ENCODE data around the gene SPSB4.

SPSB4 gene

GRCh38 chr3:141122455-141123030 lies 71.4 kb downstream of the SPSB4 start:
- no peak for DNase-seq

- no peak for DNase-seq
Observed at GRCh38 chr3:141123677-141124410, 72.7 kb downstream of the SPSB4 start.

- DNase-seq: no peak
Observed at GRCh38 chr3:141124715-141125114, 73.6 kb downstream of the SPSB4 start.

DNA sequence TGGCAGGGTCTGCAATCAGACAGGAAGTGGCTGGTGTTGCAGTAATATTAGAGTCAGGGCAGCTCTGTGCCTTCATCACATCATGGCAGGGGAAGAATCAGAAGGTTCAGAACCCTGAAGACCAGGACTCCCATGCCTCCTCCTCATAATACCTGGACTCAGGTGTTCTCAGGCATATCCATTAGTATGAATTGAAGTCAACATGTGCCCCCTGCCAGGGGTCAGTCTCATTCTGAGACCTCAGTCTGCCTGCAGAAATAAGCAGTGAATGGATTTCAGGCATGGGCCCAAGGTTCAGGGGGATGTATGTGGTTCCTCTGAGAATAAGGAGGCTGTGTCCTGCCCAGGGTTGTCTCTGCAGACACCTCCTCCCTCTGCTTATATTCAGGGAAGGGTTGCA lies 74.2 kb downstream of the SPSB4 start:
- no peak for DNase-seq

DNA sequence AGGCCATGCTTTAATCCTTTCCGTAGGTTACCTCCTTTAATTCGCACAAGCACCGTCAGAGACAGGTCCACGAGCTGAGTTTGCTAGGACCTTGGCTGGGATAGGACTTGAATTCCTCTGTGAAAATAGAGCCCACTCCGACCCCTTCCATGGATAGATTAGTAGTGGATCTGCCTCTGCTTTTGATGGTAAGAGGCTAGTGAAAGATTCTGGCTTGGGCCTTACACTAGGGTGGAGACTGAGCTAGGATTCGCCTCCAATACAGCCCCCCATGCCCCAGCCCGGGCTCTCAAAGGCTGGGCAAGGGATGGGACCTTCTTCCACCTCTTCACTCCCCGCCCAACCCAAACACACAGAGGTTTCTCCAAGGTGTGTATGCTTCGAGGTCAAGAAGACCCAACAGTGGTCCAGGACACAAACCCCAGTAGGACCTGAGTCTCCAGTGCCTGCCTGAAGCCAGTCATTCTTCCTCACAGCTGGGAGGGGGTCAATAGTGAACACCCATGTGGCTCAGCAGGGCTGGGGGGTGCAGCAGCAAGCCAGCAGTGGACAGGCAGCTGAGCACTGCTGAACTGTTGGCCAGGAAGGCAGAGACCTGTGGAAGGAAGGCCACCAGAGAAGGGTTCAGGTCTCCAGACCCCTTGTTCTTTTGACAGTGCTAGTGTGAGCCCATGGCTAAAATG lies 75.7 kb downstream of the SPSB4 start:
- DNase-seq: no peak

DNA sequence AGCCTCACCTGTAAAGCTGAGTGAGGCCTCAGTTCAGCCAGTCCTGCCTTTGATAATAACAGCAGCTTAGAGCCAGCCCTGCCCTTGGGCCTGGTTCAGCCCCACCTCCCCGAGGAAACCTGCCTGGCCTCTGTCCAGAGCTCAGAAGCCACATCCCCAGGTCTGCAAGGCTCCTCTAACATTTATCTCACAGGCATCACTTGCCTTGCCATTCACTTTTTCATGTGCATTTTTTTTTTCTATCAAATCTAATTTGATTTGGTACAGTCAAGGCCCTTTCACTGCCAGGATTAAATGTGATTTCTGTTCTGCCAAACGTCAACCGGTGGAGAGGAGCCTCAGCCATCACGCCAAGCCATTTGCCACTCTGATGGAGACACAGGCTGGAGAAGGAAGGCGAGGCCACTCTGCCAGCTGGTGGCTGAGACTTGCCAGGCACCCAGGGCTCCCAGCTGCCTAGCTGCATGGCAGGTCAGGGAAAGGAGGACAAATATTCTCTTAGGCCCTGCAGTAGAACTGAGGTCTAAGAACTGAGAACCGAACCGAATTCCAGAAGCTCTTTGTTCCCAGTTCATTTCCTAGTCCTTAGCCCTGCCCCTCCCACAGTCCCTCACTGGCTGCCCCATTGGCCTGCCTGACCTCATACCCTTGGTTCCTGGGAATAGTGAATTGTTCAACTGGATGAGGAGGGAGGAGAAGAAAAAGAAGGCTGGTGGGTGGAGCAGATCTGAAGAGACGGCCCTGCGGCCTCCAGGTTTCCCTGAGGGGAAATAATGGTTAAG lies 76.4 kb downstream of the SPSB4 start:
- no peak for DNase-seq

GRCh38 chr3:141128126-141128777 lies 77.1 kb downstream of the SPSB4 start:
- no peak for DNase-seq

DNA sequence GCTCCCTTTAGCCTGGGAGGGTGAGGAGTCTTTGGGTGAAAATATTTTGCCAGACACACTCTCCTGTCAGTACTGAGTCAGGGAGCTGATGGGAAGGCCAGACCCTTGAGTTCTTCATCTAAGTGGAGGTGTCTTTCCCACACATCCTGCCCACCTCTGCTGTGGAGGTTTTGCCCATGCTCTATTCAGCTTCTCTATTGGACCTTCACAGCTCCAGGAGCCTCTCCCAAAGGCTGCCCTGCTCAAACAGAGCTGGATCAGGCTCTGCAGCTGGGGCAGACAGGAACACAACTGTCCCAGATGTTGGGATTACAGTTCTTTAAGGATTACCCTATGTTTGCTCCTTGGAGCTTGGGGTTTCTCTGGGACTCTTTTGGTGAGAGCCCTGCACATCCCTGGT lies 77.9 kb downstream of the SPSB4 start:
- DNase-seq: no peak

- no peak for DNase-seq
Observed at GRCh38 chr3:141129541-141130011, 78.4 kb downstream of the SPSB4 start.

- no peak for DNase-seq
Observed at GRCh38 chr3:141143517-141143916, 92.4 kb downstream of the SPSB4 start.

DNA sequence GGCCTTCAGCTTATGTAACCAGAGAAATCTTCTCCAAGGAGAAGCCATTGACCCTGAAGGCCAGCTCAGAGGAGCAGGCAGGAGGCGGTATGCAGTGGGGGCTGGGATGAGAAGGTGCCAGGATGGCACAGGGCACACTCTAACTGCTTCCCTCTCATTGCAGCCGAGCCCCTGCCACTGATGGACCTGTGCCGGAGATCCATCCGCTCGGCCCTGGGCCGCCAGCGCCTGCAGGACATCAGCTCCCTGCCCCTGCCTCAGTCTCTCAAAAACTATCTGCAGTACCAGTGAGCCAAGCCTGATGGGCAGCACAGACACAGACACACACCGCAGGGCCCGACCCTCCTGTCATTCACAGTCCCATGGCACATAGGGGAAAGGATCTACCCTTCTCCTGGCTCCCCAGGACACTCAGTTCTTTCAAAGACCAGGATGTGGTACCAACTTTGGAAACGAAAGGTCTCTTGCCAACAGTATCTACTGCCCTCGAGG lies 95.9 kb downstream of the SPSB4 start:
- DNase-seq: no peak

GRCh38 chr3:141147657-141148056 lies 96.5 kb downstream of the SPSB4 start:
- no peak for DNase-seq

DNA sequence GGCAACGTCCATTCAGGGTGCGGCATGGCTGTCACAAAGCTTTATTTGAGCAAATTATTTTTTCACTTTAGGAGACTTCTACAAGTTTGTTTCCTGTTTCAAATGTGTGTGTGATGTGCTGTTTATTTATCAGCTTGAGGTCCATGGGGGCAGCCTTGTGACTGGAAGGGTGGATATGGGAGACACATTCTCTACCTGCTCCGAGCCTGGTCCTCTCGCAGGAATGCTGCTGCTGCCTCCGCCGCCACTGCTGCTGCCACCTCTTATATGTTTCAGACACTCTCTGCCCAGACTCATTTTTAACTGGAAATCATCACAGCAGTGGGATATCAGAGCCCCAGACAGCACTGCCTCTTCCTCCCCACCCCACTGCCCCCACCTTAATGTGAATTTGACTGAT lies 97.0 kb downstream of the SPSB4 start:
- DNase-seq: no peak

- no peak for DNase-seq
Observed at GRCh38 chr3:141148770-141149169, 97.6 kb downstream of the SPSB4 start.

GRCh38 chr3:141150081-141150830 lies 99.1 kb downstream of the SPSB4 start:
- DNase-seq: no peak

DNA sequence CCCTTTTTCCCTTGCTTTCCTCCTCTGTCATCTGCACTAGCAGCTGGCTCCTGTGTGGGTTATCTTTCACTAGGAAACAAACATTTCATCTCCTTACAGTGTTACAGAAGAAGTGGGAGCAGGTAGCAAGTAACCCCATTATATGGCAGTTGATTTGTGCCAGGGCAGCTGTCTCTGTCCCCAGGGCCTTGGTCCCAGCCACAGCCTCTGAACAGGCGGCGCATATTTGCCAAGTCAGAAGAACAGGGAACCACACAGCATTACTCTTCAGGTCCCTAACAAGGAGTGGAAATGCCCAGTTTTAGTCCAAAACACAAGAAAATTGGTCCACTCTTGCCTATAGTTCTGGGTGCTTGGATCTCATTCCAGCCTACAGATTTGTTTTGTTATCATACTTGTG lies 99.8 kb downstream of the SPSB4 start:
- no peak for DNase-seq

GRCh38 chr3:141151439-141151838 lies 100.3 kb downstream of the SPSB4 start:
- no peak for DNase-seq

DNA sequence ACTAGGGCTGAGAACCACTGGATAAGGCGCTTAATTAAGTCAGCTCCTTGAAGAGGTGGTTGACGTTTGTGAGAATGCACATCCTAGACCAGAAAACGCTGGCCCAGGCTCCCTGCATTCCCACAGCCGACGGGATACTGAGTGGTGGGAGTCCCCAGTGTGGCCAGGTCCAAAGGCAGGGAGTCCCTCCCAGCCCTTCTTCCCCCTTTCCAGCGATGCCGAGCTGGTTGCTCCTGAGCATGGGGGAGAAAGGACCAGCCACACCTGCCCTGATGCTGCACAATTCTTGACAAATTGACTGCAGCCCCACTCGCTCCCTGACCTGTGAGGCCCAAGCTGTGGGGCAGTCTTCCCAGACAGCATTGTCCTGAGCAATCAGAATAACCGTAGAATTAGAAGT lies 101.0 kb downstream of the SPSB4 start:
- no peak for DNase-seq

GRCh38 chr3:141152801-141153678 lies 101.9 kb downstream of the SPSB4 start:
- no peak for DNase-seq

- DNase-seq: no peak
Observed at GRCh38 chr3:141153679-141153966, 102.5 kb downstream of the SPSB4 start.

- no peak for DNase-seq
Observed at GRCh38 chr3:141164852-141165251, 113.7 kb downstream of the SPSB4 start.
